Hypothalamus (tissue), 51 donors: ENCODE data around the gene LHFPL2.
"Not testable (repeated sequence)": the region's sequence is repeated elsewhere in the genome, so short reads cannot be mapped to it uniquely, and the experiment has no call there.

Experiments
- DNase-seq, 51 donors: peaks; one replicate each; lab custom pipeline; 2025; lab: John Stamatoyannopoulos, UW

Gene LHFPL2

DNA sequence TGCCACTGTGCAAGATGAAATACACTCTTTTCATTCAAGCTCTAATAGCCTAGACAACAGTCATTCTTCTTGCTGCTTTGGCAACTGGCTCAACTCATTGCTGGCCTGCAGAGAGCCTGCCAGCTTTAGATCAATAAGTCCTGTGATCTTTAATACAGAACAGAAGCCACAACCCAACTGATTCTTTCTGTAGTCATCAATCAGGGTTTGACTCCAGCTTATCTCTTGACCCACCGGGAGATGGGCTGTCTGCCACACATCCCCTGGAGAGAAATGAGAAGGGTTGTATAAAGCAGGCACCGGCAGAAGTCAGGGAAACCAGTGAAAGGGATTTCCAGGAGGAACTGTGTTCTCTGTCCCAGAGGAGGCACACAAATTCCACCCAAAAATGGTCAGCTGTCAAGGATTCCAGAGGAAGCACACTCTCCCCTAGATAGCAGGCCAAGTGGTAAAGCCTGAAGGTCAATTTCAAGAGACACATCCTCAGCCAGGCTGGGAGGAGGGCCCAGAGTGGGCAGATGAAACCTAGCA lies 24.5 kb downstream of the LHFPL2 start:
- DNase-seq: peak in 2 of 51 donors; percentile 10 to 35

DNA sequence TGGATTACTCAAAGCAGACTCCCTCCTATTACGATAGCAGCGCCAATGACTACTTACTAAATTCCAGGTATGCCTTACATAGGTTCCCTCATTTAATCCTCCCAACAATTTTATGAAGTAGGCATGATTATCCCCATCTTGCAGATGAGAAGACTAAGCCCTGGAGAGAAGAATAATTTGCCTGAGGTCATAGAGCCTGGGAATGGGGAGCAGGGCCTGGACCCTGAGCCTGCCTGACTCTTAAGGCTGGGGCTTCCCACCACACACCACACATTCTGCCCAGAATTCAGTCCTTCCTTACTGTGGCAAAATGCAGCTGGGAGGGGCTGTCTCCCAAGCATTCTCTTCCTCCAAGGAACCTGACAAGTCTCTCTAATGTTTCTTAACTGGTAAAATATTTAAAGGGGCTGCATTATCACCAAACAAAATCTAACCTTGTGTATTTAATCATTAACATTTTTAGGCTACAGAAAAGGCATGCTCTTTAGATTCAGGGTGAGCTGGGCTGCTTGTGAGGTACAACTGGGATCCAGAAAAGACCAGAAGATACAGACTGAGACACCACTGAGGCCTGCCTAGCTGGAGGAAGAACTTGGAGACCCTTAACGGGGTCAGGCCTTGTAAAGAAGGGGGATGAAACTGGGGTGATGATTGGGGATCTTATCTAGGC lies 26.1 kb downstream of the LHFPL2 start:
- DNase-seq: no peak

DNA sequence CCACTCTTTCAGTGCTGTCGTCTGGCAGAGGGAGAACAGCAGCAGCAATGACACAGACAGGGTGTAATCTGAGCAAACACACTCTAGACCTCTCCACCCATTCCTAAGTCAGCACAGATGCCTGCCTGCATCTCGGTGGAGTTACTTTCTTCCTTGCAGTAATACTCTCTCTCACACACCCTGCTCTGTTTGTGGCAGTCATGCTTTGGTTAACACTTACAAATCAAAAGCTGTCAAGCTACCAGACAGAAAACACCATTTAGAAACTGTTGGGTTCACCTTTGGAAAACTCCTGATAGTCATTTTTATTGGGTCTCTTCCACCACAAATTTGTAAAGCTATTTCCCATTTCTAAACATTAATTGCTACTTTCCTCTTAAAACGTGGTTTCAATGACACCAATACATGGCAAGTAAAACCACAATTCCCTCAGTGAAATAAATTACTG lies 27.3 kb downstream of the LHFPL2 start:
- no peak for DNase-seq

DNA sequence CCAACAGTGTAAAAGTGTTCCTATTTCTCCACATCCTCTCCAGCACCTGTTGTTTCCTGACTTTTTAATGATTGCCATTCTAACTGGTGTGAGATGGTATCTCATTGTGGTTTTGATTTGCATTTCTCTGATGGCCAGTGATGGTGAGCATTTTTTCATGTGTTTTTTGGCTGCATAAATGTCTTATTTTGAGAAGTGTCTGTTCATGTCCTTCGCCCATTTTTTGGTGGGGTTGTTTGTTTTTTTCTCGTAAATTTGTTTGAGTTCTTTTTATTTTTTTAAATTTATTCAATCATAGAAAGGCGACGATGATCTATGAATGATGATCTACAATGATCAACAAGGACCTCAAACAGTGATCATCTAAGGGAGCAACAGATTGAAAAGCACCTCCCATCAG lies 28.5 kb downstream of the LHFPL2 start:
- not testable (repeated sequence) for DNase-seq

DNA sequence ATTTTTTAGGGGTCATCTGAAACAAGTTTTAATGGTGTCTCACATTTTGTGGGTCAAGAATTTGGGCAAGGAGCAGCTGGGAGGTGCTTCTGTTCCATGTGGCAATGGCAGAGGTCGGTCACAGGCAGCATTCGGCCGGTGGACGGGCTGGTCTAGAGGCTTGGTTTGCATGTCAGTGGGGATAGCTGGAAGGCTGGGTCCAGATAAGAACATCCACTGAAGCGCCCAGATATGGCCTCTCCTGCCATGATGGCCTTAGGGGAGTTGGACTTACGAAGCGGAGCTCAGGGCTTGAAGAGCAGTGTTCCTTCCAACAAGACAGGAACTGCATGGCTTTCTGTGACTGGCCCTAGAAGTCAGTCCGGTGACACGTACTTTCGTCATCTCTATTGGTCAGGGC lies 30.3 kb downstream of the LHFPL2 start:
- no peak for DNase-seq

DNA sequence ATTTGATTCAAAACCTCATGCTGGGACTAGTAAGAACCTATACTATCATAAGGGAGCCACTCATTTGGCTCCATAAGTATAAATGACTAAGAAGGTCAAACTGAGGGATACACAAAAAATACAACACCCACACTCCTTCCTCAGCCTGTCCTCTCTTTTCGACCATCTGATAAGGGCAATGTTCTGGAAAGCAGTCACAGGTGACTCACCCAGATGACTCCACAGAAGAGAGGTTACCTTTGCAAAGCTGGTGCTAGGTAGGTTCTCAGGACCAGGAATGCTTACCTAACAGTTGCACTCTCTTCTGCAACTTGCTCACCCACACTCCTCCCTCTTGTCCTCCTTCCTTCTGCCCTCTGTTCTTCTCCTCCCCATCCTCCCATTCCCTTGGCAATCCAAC lies 32.9 kb downstream of the LHFPL2 start:
- no peak for DNase-seq

DNA sequence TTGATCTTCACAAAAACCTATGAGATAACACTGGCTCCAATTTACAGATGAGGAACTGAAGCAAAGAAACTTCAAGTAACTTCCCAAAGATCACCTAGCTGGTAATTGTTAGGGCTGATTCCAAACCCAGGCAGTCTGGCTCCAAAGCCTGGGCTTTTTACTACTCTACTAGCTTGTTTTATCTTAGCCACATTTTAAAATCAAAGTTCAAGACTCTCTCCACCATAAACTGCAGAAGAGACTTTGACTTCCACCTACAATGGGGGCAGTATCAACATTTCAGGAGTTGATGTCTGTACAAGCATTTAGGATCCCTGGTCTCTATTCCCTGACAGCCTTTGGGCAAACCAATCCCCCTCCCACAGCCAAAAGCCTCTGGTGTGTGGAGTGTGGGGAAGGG lies 33.8 kb downstream of the LHFPL2 start:
- DNase-seq: no peak

DNA sequence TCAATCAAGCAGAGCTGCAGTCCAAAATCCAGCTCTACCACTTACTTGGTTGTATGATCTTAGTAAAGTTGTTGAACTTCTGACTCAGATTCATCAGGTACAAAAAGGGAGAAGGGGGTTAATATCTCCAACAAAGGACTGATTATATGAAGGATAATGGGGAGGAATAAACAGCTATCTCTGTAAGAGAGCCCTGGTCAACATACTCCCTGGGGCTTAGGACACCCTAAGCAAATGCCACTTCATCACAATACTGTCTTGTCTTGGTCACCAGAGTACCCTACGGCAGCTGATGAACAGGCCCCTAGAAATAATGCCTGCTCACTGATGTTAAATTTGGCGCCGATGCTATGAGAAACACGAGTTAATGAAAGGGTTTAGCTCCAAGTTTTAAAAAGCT lies 34.8 kb downstream of the LHFPL2 start:
- no peak for DNase-seq

DNA sequence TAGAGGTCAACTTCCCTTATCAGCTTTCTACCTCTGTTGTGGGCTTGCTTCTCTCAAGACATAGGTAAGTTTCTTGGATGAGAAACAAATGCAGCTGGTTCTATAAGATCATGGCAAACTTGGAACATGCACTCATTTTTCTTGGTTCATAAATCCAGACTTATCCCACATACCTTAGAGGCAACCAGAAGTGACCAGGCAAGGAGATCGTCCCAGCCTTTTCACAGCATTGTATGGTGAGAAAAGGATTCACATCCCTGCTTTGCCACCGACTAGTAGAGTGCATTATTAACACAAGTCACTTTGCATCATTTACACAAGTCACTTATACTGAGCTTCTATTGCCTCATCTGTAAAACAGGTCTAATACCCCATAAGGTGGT lies 35.4 kb downstream of the LHFPL2 start:
- DNase-seq: no peak

DNA sequence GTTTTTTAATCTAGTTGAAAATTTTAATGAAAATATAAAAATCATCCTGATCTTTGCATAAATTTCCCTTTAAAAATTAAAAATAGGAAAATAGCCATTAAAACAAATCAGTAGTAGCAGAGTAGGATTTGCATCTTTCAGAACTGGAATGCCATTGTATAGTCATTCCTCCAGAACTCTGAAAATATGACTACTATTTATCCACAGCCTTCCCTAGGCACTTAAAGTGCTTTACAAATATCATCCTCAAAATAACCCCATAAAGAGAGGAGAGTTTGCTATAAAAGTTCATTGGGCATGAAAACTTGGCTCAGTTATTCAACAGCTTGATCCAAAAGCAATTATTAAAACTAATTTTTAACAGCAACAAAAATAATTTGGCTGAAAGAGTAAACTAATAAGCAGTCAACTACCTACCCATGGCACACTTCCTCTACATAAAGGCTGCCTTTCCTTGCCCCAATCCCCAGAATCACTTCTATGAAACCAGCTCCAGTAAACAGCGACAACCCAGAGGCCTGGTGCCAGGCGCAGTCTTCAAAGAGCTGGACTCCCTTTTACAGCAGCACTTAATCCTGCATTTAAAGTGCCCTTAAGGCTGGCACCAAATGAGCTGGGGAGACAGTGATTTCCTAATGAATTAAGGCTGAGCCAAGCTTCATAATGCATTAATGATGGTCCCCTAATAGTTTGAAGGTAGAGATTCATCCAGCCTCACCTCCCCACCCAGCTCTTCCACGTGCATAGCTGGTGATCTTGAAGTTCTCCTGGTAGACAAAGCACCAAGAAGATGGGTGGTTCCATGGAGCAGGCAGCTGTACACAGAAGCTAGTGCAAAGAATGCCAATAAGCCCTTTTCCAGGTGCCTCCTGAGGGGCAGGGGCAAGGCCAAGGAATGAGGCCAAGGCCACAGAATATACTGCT lies 36.1 kb downstream of the LHFPL2 start:
- DNase-seq: peak in 5 of 51 donors; percentile 10 to 52 (median 10)

DNA sequence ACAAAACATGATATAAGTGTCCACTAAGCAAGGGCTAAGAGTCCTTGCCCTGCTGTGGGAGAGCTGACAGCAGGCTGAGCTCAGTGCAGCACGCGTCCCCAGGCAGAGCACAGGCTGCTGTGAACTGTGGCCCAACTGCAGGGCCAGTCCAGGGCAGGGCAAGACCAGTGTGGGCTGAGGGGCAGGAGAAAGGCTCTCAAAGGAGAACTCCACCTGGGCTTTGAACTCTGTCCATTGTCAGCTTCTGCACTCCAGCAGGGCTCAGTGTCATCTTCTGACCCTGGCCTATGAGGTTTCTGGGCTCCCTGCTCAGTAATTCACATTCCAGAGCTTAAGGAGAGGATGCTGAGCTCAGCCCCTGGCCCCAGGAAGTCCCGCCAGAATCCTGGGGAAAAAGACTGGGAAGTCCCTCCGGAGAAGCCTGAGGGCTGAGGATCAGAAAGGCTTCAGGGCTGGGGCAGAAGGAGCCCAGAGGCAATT lies 37.4 kb downstream of the LHFPL2 start:
- DNase-seq: no peak

DNA sequence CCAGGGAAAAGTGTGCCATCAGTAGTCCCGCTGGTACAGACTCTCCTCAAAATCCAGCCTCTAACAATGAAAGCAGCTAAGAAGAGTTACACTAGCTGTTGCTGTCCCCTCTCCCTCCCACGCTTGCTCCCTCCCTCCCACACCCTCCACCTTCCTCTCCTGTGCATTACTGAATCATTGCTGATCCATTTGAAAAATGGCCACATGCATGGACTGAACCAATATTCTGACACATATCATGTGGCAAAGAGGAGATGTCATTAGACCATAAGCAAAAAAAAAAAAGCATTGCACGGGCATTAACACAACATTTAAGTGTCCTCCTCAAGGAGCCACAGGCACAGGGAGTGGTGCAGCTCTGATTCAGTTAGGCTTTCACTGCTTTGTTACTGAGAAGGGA lies 37.9 kb downstream of the LHFPL2 start:
- DNase-seq: no peak

DNA sequence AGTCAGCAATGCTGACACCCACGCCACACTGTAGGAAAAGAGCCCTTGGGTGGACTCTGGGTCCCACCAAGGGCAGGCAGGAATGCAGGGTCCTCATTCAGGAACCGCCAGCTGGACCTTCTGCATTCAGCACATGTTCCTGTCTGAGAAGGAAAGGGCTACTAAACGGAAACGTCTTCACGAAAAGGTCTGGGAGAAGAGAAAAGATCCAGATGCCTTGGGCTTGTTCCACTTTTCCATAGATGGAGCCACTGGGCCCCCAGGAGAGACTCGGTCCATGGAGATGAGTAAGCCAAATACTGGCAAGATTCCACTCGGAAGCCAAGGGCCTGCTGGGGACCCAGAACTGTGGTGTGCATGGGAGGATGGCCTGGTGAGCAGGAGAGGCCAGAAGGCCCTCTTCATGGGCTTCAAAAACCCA lies 38.4 kb downstream of the LHFPL2 start:
- DNase-seq: no peak

DNA sequence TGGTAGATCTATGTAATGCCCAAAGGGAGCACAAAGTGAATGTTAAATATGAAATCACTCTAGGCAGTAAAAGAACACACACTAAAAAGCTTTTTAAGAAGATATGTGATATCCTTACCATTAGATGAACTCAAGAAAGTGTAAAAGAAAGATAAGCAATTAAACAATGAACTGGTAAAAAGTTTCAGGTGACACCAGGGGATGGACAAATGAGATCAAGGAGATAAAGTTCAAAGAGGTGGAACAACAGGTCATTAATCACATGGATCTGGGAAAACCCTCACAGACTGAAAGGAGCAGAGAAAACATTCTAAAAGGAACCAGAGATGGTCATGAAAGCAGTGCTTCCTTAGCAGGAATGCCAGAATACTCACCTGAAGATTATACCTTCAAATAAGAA lies 40.7 kb downstream of the LHFPL2 start:
- no peak for DNase-seq

DNA sequence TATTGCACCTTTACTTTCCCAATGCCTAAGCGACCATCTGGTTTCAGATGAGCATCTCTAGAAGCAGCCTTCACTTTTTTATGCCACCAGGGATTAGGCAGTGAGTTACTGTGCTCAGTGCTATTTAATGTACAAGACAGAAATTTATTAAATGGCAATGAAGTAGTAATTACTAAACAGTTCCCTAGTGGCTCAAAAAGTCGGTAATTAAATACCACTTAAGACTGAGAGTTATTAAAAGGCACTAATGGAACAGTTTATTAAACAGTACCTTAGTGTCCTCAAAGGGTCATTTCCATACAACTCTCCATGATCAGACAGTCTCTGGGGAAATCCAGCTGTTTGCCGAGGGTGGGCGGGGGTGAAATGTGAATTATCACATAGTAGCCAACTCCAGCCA lies 42.3 kb downstream of the LHFPL2 start:
- DNase-seq: no peak

DNA sequence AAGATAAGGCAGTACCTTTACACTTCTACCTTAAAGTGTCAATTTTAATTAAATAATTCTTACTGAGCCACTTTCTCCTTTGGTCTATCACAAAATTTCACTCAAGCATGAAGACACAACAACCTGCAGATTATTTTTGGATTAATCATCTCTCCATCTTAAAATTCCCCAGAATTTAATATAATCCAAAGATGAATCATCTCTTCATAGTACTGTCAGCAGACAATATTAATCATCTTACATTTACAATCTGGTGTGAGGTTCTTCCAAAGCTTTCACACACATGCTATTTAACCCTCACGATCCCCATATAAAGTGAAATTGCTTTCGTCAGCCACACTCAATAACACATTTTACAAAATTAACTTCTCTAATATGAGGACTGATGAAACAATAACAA lies 43.0 kb downstream of the LHFPL2 start:
- DNase-seq: no peak

DNA sequence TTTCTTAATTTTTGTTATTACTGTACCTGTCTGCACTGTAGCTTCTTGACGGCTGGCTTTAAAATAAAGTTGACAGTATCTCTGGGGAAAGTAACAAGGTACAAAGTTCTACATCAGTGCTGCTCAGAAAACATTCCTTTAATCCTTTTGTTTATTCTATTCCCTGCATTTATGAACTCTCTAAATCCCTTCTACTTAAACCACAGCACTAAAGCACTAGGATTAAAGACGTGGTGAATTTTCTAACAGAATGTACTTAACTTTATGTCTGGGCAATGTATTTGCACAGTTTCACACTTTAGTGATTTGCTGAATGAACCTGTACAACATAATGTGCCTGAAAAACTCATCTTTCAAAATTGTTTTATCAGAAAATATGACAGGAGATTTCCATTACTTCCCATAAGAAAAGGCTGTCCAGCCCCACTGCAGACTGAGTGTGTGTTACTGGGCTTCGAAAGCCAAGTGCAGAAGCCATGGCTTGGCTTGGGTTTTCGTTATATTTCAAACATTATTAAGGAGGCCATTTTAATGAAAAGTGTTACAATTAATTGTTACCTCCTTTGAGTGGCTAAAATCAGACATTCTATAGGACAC lies 43.8 kb downstream of the LHFPL2 start:
- no peak for DNase-seq

DNA sequence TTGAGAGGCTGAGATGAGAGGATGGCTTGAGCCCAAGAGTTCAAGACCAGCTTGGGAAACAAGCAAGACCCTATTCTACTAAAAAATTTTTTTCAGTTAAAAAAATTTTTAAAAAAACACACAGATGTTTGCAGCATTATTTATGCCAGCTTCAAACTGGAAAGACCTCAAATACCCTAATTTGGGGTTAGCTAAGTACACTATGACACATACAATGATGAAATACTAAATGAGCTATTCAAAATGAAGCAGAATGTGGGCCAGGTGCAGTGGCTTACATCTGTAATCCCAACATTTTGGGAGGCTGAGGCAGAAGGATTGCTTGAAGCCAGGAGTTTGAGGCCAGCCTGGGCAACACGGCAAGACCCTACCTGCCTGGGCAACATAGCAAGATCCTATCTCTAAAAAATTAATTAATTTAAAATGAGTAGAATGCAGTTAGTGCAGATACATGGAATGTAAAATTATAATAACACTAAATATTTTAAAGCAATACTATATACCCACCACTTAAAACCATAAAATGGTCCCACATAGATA lies 44.9 kb downstream of the LHFPL2 start:
- no peak for DNase-seq

DNA sequence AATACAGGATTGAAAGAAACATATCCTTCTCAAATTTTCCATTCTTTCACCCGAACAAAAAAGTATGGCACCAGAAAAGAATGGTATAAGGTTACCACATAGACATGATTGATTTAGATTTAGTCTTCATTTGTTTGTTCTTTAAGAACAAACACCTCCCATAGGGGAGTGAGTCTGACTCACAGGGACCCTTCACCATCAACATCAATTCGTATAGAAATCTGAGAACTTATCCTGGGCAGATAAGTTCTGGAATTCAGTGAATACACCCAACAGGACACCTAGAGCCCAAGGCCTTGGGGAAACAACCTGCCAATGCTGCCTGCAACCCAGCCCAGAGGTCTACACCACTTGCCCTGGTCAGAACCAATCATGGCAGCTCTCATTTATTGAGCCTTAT lies 46.2 kb downstream of the LHFPL2 start:
- DNase-seq: no peak

DNA sequence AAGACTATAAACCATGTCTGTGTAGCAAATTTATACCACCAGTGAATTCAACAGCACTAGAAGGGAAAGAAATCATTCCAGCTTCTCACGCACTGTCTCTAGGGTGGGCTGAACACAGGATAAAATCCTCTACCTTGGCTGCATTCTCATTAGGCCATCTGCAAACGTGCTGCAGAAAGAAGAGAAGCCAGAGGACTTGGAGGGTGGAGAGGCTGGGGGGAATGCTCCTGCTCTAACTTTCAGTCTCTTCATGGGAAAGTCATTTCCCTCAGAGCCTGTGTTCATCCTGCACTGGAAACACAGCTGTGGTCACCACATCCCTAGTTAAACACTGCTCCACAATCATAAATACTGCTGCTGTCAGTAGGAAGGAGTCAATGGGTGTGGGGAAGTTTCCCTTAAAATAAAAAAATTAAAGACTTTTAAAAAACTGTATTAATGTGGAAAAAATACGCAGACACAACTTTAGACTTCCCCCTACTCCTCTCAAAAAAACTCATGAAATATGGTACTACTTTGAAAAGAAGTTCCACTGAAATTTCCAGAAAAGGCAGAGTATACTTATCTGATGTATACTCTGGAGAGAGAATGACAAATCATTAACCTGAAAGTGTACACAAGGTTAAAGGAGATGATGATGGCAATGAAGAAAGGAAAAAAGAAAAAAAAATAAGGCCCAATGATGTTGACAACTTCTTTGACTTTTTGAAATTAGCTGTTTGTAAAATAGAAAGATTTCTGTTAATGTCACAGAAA lies 46.8 kb downstream of the LHFPL2 start:
- no peak for DNase-seq
